ENCODE results near the gene AGPAT2.

Gene AGPAT2

DNA sequence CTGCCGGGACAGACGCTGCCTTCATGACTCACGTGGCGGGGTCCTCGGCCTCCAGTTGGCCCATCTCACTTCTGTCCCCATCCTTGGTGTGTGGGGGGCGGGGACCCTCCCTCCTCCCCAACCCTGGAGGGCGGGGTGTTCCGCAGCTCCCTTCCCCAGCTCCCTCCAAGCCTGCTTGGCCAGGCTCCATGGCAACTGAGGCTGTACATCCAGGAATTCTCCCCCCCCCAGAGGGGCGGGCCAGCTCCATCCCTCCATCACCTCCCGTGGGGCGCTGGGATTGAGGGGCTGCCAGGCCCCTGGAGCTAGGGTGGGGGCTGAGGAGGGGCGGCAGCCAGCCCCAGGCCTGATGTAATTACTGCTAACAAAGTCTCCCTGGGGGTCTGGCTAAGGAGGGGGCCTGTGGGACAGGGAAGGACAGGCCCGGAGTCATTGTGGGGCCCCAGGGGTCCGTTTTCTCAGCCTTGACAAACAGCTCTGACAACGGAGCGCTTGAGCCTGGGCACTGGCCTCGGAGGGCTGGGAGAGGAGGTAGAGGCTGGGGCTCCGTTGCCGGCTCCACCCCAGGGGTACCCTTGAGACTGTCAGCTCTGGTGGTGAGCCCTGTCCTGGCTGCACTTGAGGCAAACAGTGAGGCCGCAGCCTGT is 33.1 kb upstream of the AGPAT2 start (continued):
- TF ChIP-seq, protein P1, sequence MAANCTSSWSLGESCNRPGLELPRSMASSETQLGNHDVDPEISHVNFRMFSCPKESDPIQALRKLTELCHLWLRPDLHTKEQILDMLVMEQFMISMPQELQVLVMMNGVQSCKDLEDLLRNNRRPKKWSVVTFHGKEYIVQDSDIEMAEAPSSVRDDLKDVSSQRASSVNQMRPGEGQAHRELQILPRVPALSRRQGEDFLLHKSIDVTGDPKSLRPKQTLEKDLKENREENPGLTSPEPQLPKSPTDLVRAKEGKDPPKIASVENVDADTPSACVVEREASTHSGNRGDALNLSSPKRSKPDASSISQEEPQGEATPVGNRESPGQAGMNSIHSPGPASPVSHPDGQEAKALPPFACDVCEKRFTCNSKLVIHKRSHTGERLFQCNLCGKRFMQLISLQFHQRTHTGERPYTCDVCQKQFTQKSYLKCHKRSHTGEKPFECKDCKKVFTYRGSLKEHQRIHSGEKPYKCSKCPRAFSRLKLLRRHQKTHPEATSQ (tag by site-specific recombination; IDR thresholded peaks at IDR 0.05) = no peak
- TF ChIP-seq, protein P2, sequence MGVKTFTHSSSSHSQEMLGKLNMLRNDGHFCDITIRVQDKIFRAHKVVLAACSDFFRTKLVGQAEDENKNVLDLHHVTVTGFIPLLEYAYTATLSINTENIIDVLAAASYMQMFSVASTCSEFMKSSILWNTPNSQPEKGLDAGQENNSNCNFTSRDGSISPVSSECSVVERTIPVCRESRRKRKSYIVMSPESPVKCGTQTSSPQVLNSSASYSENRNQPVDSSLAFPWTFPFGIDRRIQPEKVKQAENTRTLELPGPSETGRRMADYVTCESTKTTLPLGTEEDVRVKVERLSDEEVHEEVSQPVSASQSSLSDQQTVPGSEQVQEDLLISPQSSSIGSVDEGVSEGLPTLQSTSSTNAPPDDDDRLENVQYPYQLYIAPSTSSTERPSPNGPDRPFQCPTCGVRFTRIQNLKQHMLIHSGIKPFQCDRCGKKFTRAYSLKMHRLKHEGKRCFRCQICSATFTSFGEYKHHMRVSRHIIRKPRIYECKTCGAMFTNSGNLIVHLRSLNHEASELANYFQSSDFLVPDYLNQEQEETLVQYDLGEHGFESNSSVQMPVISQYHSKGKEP (tag by site-specific recombination; IDR thresholded peaks at IDR 0.05) = no peak
- no peak for TF ChIP-seq ZNF544 (tag by site-specific recombination; IDR thresholded peaks at IDR 0.05)
- TF ChIP-seq, protein P3, sequence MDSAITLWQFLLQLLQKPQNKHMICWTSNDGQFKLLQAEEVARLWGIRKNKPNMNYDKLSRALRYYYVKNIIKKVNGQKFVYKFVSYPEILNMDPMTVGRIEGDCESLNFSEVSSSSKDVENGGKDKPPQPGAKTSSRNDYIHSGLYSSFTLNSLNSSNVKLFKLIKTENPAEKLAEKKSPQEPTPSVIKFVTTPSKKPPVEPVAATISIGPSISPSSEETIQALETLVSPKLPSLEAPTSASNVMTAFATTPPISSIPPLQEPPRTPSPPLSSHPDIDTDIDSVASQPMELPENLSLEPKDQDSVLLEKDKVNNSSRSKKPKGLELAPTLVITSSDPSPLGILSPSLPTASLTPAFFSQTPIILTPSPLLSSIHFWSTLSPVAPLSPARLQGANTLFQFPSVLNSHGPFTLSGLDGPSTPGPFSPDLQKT (IDR thresholded peaks at IDR 0.05; ENCODE audit: borderline replicate concordance, low read depth, low read length) = no peak
- no peak for TF ChIP-seq ZNF707 (tag by site-specific recombination; IDR thresholded peaks at IDR 0.05)
- no peak for TF ChIP-seq ZNF354C (tag by site-specific recombination; IDR thresholded peaks at IDR 0.05; ENCODE audit: borderline replicate concordance, low read depth)
- TF ChIP-seq, protein P4, sequence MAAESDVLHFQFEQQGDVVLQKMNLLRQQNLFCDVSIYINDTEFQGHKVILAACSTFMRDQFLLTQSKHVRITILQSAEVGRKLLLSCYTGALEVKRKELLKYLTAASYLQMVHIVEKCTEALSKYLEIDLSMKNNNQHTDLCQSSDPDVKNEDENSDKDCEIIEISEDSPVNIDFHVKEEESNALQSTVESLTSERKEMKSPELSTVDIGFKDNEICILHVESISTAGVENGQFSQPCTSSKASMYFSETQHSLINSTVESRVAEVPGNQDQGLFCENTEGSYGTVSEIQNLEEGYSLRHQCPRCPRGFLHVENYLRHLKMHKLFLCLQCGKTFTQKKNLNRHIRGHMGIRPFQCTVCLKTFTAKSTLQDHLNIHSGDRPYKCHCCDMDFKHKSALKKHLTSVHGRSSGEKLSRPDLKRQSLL (tag by site-specific recombination; IDR thresholded peaks at IDR 0.05) = peak; percentile 98
- peak; percentile 78 for TF ChIP-seq IKZF3 (tag by site-specific recombination; IDR thresholded peaks at IDR 0.05)
- TF ChIP-seq ZNF600 (tag by site-specific recombination; IDR thresholded peaks at IDR 0.05) = peak; percentile 73
- no peak for TF ChIP-seq GLI4 (tag by site-specific recombination; IDR thresholded peaks at IDR 0.05)
- TF ChIP-seq ZNF571 (tag by site-specific recombination; IDR thresholded peaks at IDR 0.05) = no peak
- TF ChIP-seq ZSCAN16 (tag by site-specific recombination; IDR thresholded peaks at IDR 0.05) = peak; percentile 69
- TF ChIP-seq ZNF660 (tag by site-specific recombination; IDR thresholded peaks at IDR 0.05) = no peak
- no peak for TF ChIP-seq SETDB1 (IDR thresholded peaks at IDR 0.05; ENCODE audit: insufficient read length, low read length)
- no peak for TF ChIP-seq ZNF146 (tag by site-specific recombination; IDR thresholded peaks at IDR 0.05)
- TF ChIP-seq ZIC2 (tag by site-specific recombination; IDR thresholded peaks at IDR 0.05) = peak; percentile 91
- TF ChIP-seq, protein P5, sequence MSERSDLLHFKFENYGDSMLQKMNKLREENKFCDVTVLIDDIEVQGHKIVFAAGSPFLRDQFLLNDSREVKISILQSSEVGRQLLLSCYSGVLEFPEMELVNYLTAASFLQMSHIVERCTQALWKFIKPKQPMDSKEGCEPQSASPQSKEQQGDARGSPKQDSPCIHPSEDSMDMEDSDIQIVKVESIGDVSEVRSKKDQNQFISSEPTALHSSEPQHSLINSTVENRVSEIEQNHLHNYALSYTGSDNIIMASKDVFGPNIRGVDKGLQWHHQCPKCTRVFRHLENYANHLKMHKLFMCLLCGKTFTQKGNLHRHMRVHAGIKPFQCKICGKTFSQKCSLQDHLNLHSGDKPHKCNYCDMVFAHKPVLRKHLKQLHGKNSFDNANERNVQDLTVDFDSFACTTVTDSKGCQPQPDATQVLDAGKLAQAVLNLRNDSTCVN (tag by site-specific recombination; optimal IDR thresholded peaks at IDR 0.05) = no peak
- TF ChIP-seq, protein P6, sequence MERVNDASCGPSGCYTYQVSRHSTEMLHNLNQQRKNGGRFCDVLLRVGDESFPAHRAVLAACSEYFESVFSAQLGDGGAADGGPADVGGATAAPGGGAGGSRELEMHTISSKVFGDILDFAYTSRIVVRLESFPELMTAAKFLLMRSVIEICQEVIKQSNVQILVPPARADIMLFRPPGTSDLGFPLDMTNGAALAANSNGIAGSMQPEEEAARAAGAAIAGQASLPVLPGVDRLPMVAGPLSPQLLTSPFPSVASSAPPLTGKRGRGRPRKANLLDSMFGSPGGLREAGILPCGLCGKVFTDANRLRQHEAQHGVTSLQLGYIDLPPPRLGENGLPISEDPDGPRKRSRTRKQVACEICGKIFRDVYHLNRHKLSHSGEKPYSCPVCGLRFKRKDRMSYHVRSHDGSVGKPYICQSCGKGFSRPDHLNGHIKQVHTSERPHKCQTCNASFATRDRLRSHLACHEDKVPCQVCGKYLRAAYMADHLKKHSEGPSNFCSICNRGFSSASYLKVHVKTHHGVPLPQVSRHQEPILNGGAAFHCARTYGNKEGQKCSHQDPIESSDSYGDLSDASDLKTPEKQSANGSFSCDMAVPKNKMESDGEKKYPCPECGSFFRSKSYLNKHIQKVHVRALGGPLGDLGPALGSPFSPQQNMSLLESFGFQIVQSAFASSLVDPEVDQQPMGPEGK (tag by site-specific recombination; IDR thresholded peaks at IDR 0.05) = peak; percentile 81
- 0 out of 2 replicates have a peak, but pooled peaks have one; percentile 23 for TF ChIP-seq ZBTB8A (tag by site-specific recombination; IDR thresholded peaks at IDR 0.05)
- 0 out of 2 replicates have a peak, but pooled peaks have one; percentile 18 for TF ChIP-seq BCL11A (tag by site-specific recombination; IDR thresholded peaks at IDR 0.05; ENCODE audit: low read depth)
- no peak for TF ChIP-seq ZNF701 (tag by site-specific recombination; IDR thresholded peaks at IDR 0.05)
- no peak for TF ChIP-seq ZNF768 (tag by site-specific recombination; IDR thresholded peaks at IDR 0.05)
- TF ChIP-seq ZNF184 (tag by site-specific recombination; IDR thresholded peaks at IDR 0.05) = no peak
- peak; percentile 65 for TF ChIP-seq KLF9 (tag by site-specific recombination; IDR thresholded peaks at IDR 0.05; ENCODE audit: low read depth)
- TF ChIP-seq, protein P7, sequence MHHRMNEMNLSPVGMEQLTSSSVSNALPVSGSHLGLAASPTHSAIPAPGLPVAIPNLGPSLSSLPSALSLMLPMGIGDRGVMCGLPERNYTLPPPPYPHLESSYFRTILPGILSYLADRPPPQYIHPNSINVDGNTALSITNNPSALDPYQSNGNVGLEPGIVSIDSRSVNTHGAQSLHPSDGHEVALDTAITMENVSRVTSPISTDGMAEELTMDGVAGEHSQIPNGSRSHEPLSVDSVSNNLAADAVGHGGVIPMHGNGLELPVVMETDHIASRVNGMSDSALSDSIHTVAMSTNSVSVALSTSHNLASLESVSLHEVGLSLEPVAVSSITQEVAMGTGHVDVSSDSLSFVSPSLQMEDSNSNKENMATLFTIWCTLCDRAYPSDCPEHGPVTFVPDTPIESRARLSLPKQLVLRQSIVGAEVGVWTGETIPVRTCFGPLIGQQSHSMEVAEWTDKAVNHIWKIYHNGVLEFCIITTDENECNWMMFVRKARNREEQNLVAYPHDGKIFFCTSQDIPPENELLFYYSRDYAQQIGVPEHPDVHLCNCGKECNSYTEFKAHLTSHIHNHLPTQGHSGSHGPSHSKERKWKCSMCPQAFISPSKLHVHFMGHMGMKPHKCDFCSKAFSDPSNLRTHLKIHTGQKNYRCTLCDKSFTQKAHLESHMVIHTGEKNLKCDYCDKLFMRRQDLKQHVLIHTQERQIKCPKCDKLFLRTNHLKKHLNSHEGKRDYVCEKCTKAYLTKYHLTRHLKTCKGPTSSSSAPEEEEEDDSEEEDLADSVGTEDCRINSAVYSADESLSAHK (tag by site-specific recombination; IDR thresholded peaks at IDR 0.05) = peak; percentile 99
- no peak for TF ChIP-seq ZNF138 (tag by site-specific recombination; IDR thresholded peaks at IDR 0.05; ENCODE audit: borderline replicate concordance)
- TF ChIP-seq WT1 (tag by site-specific recombination; IDR thresholded peaks at IDR 0.05) = peak; percentile 54; the same call in 1 of the 2 replicates
- peak; percentile 98 for TF ChIP-seq GLIS1 (tag by site-specific recombination; IDR thresholded peaks at IDR 0.05)
- no peak for TF ChIP-seq YY2 (tag by site-specific recombination; IDR thresholded peaks at IDR 0.05)
